HCT116 (cell line): Measurements from ENCODE around the gene ASMTL. TPM values are rescaled to one million over a fixed set of nuclear protein-coding genes. Genes with fewer than 3 reads are reported as not detected.

Experiments
- ATAC-seq: fragments of 200-7000 bp; cut with Tn5 transposase; 2 replicates; pipeline ENCODE4 v1.9.1; 2020; ENCODE audit warnings: mild to moderate bottlenecking, moderate library complexity
- BruUV-seq: library from RNA; stranded (reverse); fragments of 400-500 nt; replicated peaks from 2 replicates; lab custom pipeline; 2021; lab: Mats Ljungman, UMichigan
- CTCF ChIA-PET: fragments of 300-600 bp; sonication (Branson Sonifier 250); formaldehyde crosslinking; loops from one replicate; lab custom pipeline; 2021; ENCODE audit warnings: antibody characterized with exemption; lab: Charles Lee
- POLR2A ChIA-PET: fragments of 300-600, 350-600 bp; sonication (Branson Sonifier 250); formaldehyde crosslinking; loops from one replicate; lab custom pipeline; 2021; ENCODE audit warnings: antibody characterized with exemption; lab: Charles Lee
- RAD21 ChIA-PET, 2 experiments: fragments of 300-600 bp; sonication (Branson Sonifier 250); formaldehyde crosslinking; loops; one replicate each; lab custom pipeline; 2023; ENCODE audit warnings: low total read pairs in 2 of 2; ENCODE audit not compliant: uncharacterized antibody in 2 of 2, unreplicated experiment in 2 of 2, low non-redundant PET in 1 of 2; lab: Charles Lee
- DNase-seq: peaks from one replicate; pipeline ENCODE4 v3.0.0-alpha.2; 2010; ENCODE audit warnings: low read depth, low spot score
- H2AFZ ChIP-seq: fragments of 200-600 bp; shearing (Covaris generic), sonication (generic); 2 replicates; pipeline ENCODE4 v1.6.1; 2017; ENCODE audit warnings: low read depth, mixed run types, mixed read lengths, antibody characterized with exemption, low read length; ENCODE audit not compliant: poor library complexity, severe bottlenecking
- H3K27ac ChIP-seq: 2 replicates; pipeline ENCODE4 v1.5.1; 2012; ENCODE audit warnings: low read depth, low read length
- H3K27me3 ChIP-seq: fragments of 200-600 bp; sonication (generic); 2 replicates; pipeline ENCODE4 v1.6.1; 2016; ENCODE audit warnings: mixed run types, low read length, mixed read lengths; ENCODE audit not compliant: insufficient read depth
- H3K36me3 ChIP-seq, 2 experiments: fragments of 200-500 bp in 1 of 2; fragments of 200-600 bp in 1 of 2; sonication (Bioruptor generic) in 1 of 2; sonication (generic) in 1 of 2; 2 replicates each; pipeline versions ENCODE4 v1.5.1 to v1.6.1; 2014 to 2016; ENCODE audit warnings: low read length in 2 of 2, inconsistent platforms in 1 of 2, mixed read lengths in 1 of 2, mixed run types in 1 of 2; ENCODE audit not compliant: insufficient read depth in 2 of 2, control insufficient read depth in 1 of 2
- H3K4me1 ChIP-seq, 2 experiments: fragments of 200-600 bp in 1 of 2; sonication (generic) in 1 of 2; 2 replicates each; pipeline versions ENCODE4 v1.5.1 to v1.6.1; 2012 to 2017; ENCODE audit warnings: low read length in 2 of 2, inconsistent platforms in 1 of 2, mild to moderate bottlenecking in 1 of 2, mixed read lengths in 1 of 2, mixed run types in 1 of 2, moderate library complexity in 1 of 2; ENCODE audit not compliant: insufficient read depth in 2 of 2, control insufficient read depth in 1 of 2
- H3K4me2 ChIP-seq: fragments of 200-600 bp; sonication (generic); 2 replicates; pipeline ENCODE4 v1.6.1; 2017; ENCODE audit warnings: mixed run types, low read length, mixed read lengths
- H3K4me3 ChIP-seq, 2 experiments: fragments of 200-600 bp in 1 of 2; sonication (generic) in 1 of 2; replicated peaks in 1 of 2; 2 replicates each; pipeline ENCODE4 v1.5.1; 2011 to 2016; ENCODE audit warnings: low read length in 2 of 2, control low read depth in 1 of 2, low read depth in 1 of 2, mild to moderate bottlenecking in 1 of 2, mixed read lengths in 1 of 2, mixed run types in 1 of 2
- H3K79me2 ChIP-seq: fragments of 200-600 bp; sonication (generic); 2 replicates; pipeline ENCODE4 v1.6.1; 2017; ENCODE audit warnings: mild to moderate bottlenecking, mixed run types, low read length, moderate library complexity, mixed read lengths; ENCODE audit not compliant: insufficient read depth
- H3K9ac ChIP-seq: fragments of 200-600 bp; sonication (generic); 2 replicates; pipeline ENCODE4 v1.6.1; 2016; ENCODE audit warnings: low read length, mixed read lengths
- H3K9me2 ChIP-seq: fragments of 200-600 bp; sonication (generic), shearing (Covaris generic); 2 replicates; pipeline ENCODE4 v1.6.1; 2017; ENCODE audit warnings: mixed run types, mild to moderate bottlenecking, moderate library complexity; ENCODE audit not compliant: insufficient read depth
- H3K9me3 ChIP-seq, 2 experiments: fragments of 200-500 bp in 1 of 2; fragments of 200-600 bp in 1 of 2; sonication (Bioruptor generic) in 1 of 2; sonication (generic) in 1 of 2; 2 replicates each; pipeline ENCODE4 v1.6.1; 2014 to 2017; ENCODE audit warnings: low read length in 2 of 2, mixed read lengths in 2 of 2, inconsistent platforms in 1 of 2, low read depth in 1 of 2, mild to moderate bottlenecking in 1 of 2, mixed run types in 1 of 2, moderate library complexity in 1 of 2; ENCODE audit not compliant: control insufficient read depth in 1 of 2, insufficient read depth in 1 of 2
- H4K20me1 ChIP-seq: fragments of 200-600 bp; sonication (generic), shearing (Covaris generic); 2 replicates; pipeline ENCODE4 v1.6.1; 2017; ENCODE audit warnings: mixed run types, mild to moderate bottlenecking, moderate library complexity; ENCODE audit not compliant: insufficient read depth
- CBX3 ChIP-seq: IDR thresholded peaks from 2 replicates; pipeline ENCODE4 v1.6.1; 2012; ENCODE audit warnings: low read depth
- ELF1 ChIP-seq: IDR thresholded peaks from 2 replicates; pipeline ENCODE4 v1.6.1; 2012; ENCODE audit warnings: low read depth, borderline replicate concordance
- EZH2phosphoT487 ChIP-seq: fragments of 200-600 bp; IDR thresholded peaks from 2 replicates; pipeline ENCODE4 v1.6.1; 2018; ENCODE audit warnings: antibody characterized with exemption, borderline replicate concordance
- FOSL1 ChIP-seq: IDR thresholded peaks from 2 replicates; pipeline ENCODE4 v1.6.1; 2012; ENCODE audit warnings: low read depth
- JUND ChIP-seq: IDR thresholded peaks from 2 replicates; pipeline ENCODE4 v1.6.1; 2012
- POLR2A ChIP-seq: IDR thresholded peaks from 2 replicates; pipeline ENCODE4 v1.7.0; 2011; ENCODE audit warnings: borderline replicate concordance; ENCODE audit not compliant: insufficient read depth, insufficient read length; ENCODE audit errors: extremely low read depth
- RAD21 ChIP-seq: IDR thresholded peaks from 2 replicates; pipeline ENCODE4 v1.6.1; 2012; ENCODE audit warnings: low read depth, mild to moderate bottlenecking
- SIN3A ChIP-seq: IDR thresholded peaks from 2 replicates; pipeline ENCODE4 v1.6.1; 2012; ENCODE audit warnings: low read depth
- SP1 ChIP-seq: IDR thresholded peaks from 2 replicates; pipeline ENCODE4 v1.6.1; 2012; ENCODE audit warnings: low read depth
- SRF ChIP-seq: IDR thresholded peaks from 2 replicates; pipeline ENCODE4 v1.6.1; 2012; ENCODE audit warnings: low read depth
- YY1 ChIP-seq: IDR thresholded peaks from 2 replicates; pipeline ENCODE4 v1.6.1; 2011; ENCODE audit warnings: low read length, low read depth, moderate library complexity, mild to moderate bottlenecking; ENCODE audit not compliant: insufficient replicate concordance; ENCODE audit errors: extremely low read depth
- ZFX ChIP-seq: fragments of 450-650 bp; IDR thresholded peaks from 2 replicates; pipeline ENCODE4 v1.6.1; 2017
- ZNF274 ChIP-seq: fragments of 200-500 bp; sonication (Bioruptor generic); IDR thresholded peaks from 2 replicates; pipeline ENCODE4 v1.6.1; 2014; ENCODE audit warnings: mild to moderate bottlenecking, low read depth, low read length, inconsistent platforms
- intact Hi-C: fragments of 100-400 bp; cut with micrococcal nuclease; formaldehyde crosslinking; loops from 2 replicates; pipeline ENCODE4 v1.10.0; 2022
- total RNA-seq: library from RNA; stranded (reverse); gene quantifications from one replicate; pipeline ENCODE4 v1.2.1, GENCODE V29; 2021; ENCODE audit not compliant: unreplicated experiment
- TF ChIP-seq, protein P1 (sequence below), 3 experiments: fragments of 200-600 bp in 1 of 3; sonication (generic) in 1 of 3; IDR thresholded peaks in 2 of 3; conservative IDR thresholded peaks in 1 of 3; 2 replicates each; pipeline ENCODE4 v1.5.1; 2012 to 2017; ENCODE audit warnings: low read depth in 2 of 3, low read length in 2 of 3, antibody characterized with exemption in 1 of 3, borderline replicate concordance in 1 of 3, control low read depth in 1 of 3, mild to moderate bottlenecking in 1 of 3, mixed read lengths in 1 of 3, mixed run types in 1 of 3, moderate library complexity in 1 of 3; ENCODE audit not compliant: insufficient read depth in 1 of 3
- TF ChIP-seq, protein P2 (sequence below): IDR thresholded peaks from 2 replicates; pipeline ENCODE4 v1.6.1; 2011; ENCODE audit warnings: mild to moderate bottlenecking, low read length, moderate library complexity; ENCODE audit not compliant: insufficient replicate concordance; ENCODE audit errors: extremely low read depth
- TF ChIP-seq, protein P3 (sequence below): IDR thresholded peaks from 2 replicates; pipeline ENCODE4 v1.6.1; 2012; ENCODE audit warnings: low read depth

Gene ASMTL
- total RNA-seq, 1 experiment from 2014 or later, result 59.6 TPM

- no peaks in the 10 kb centered on the region for H3K27me3 ChIP-seq
- no peaks in the 10 kb centered on the region for H3K79me2 ChIP-seq
- ChIA-PET POLR2A (no interaction called here), CTCF (no interaction called here), RAD21 (no interaction called here)
- peaks cover 0 to 6% of the 10 kb centered on the region in 2 experiments; a peak in 1 of 4 replicates for H3K4me1 ChIP-seq
- H2AFZ ChIP-seq, result no peak overlapping the region
- no peaks in the 10 kb centered on the region for H3K9me2 ChIP-seq
- intact Hi-C loops, result no loop called here
- no peak overlapping the region for H3K9ac ChIP-seq
- no peaks in the 10 kb centered on the region for H4K20me1 ChIP-seq
- TF ChIP-seq SP1, result no peak
- TF ChIP-seq, protein P1, sequence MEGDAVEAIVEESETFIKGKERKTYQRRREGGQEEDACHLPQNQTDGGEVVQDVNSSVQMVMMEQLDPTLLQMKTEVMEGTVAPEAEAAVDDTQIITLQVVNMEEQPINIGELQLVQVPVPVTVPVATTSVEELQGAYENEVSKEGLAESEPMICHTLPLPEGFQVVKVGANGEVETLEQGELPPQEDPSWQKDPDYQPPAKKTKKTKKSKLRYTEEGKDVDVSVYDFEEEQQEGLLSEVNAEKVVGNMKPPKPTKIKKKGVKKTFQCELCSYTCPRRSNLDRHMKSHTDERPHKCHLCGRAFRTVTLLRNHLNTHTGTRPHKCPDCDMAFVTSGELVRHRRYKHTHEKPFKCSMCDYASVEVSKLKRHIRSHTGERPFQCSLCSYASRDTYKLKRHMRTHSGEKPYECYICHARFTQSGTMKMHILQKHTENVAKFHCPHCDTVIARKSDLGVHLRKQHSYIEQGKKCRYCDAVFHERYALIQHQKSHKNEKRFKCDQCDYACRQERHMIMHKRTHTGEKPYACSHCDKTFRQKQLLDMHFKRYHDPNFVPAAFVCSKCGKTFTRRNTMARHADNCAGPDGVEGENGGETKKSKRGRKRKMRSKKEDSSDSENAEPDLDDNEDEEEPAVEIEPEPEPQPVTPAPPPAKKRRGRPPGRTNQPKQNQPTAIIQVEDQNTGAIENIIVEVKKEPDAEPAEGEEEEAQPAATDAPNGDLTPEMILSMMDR (IDR thresholded peaks at IDR 0.05 in 2 of 3, conservative IDR thresholded peaks at IDR 0.05 in 1 of 3; ENCODE audit: borderline replicate concordance in 1 of 3, insufficient read depth in 1 of 3, low read depth in 2 of 3, low read length in 2 of 3), result no peak
- TF ChIP-seq FOSL1, result no peak
- no peak for TF ChIP-seq POLR2A
- no peak for TF ChIP-seq ZNF274
- TF ChIP-seq SRF, result no peak
- no peak for TF ChIP-seq ELF1
- no peak for TF ChIP-seq SIN3A
- no peak for TF ChIP-seq JUND
- TF ChIP-seq ZFX, result no peak
- TF ChIP-seq, protein P2, sequence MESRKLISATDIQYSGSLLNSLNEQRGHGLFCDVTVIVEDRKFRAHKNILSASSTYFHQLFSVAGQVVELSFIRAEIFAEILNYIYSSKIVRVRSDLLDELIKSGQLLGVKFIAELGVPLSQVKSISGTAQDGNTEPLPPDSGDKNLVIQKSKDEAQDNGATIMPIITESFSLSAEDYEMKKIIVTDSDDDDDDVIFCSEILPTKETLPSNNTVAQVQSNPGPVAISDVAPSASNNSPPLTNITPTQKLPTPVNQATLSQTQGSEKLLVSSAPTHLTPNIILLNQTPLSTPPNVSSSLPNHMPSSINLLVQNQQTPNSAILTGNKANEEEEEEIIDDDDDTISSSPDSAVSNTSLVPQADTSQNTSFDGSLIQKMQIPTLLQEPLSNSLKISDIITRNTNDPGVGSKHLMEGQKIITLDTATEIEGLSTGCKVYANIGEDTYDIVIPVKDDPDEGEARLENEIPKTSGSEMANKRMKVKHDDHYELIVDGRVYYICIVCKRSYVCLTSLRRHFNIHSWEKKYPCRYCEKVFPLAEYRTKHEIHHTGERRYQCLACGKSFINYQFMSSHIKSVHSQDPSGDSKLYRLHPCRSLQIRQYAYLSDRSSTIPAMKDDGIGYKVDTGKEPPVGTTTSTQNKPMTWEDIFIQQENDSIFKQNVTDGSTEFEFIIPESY, result no peak
- no peak for TF ChIP-seq CBX3
- TF ChIP-seq EZH2phosphoT487, result no peak
- TF ChIP-seq YY1, result no peak
- TF ChIP-seq, protein P3, sequence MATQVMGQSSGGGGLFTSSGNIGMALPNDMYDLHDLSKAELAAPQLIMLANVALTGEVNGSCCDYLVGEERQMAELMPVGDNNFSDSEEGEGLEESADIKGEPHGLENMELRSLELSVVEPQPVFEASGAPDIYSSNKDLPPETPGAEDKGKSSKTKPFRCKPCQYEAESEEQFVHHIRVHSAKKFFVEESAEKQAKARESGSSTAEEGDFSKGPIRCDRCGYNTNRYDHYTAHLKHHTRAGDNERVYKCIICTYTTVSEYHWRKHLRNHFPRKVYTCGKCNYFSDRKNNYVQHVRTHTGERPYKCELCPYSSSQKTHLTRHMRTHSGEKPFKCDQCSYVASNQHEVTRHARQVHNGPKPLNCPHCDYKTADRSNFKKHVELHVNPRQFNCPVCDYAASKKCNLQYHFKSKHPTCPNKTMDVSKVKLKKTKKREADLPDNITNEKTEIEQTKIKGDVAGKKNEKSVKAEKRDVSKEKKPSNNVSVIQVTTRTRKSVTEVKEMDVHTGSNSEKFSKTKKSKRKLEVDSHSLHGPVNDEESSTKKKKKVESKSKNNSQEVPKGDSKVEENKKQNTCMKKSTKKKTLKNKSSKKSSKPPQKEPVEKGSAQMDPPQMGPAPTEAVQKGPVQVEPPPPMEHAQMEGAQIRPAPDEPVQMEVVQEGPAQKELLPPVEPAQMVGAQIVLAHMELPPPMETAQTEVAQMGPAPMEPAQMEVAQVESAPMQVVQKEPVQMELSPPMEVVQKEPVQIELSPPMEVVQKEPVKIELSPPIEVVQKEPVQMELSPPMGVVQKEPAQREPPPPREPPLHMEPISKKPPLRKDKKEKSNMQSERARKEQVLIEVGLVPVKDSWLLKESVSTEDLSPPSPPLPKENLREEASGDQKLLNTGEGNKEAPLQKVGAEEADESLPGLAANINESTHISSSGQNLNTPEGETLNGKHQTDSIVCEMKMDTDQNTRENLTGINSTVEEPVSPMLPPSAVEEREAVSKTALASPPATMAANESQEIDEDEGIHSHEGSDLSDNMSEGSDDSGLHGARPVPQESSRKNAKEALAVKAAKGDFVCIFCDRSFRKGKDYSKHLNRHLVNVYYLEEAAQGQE, result no peak
- no peak for TF ChIP-seq RAD21
- H3K27ac ChIP-seq, result no peak overlapping the region
- DNase-seq (no peak), ATAC-seq (peak; percentile 16; the same call in 1 of the 2 replicates)
- peaks cover 4 to 22% of the 10 kb centered on the region in 2 experiments; a peak in 2 of 4 replicates for H3K36me3 ChIP-seq
- no peak overlapping the region for H3K4me2 ChIP-seq
- no peak overlapping the region for H3K4me3 ChIP-seq
- no TSS peak for BruUV-seq
- H3K9me3 ChIP-seq, result no peaks in the 10 kb centered on the region
Measured at GRCh38 chrX:1401611-1402430, 50.9 kb downstream of the ASMTL start.
